ENCODE measurements around the gene STAMBP.

The STAMBP gene

GRCh38 chr2:73922681-73923080, 93.9 kb downstream of the STAMBP start:
- no peak overlapping the region for H2AK5ac ChIP-seq (ENCODE audit: low read depth, low read length)
- H3K14ac ChIP-seq (ENCODE audit: low read length), result no peak overlapping the region
- H3K18ac ChIP-seq (ENCODE audit: low read length), result no peak overlapping the region
- H4K8ac ChIP-seq (ENCODE audit: low read depth, low read length), result no peak overlapping the region
- H3K4me3 ChIP-seq (ENCODE audit: low read length in 2 of 2), result no peak overlapping the region
- H3K27me3 ChIP-seq (ENCODE audit: control insufficient read depth in 3 of 3, insufficient read depth in 3 of 3, low read depth in 1 of 3, low read length in 3 of 3), result peaks cover 0 to 21% (median 0%) of the 10 kb centered on the region in 3 experiments
- H2BK12ac ChIP-seq (ENCODE audit: low read length), result no peak overlapping the region
- DNase-seq (ENCODE audit: low spot score), result no peak
- no peak overlapping the region for H4K91ac ChIP-seq (ENCODE audit: low read depth, low read length, poor library complexity)
- H2BK120ac ChIP-seq (ENCODE audit: low read depth, low read length), result no peak overlapping the region
- H3K9me3 ChIP-seq (replicated peaks in 1 of 2; ENCODE audit: control insufficient read depth in 2 of 2, insufficient read depth in 1 of 2, low read depth in 1 of 2, low read length in 2 of 2), result no peaks in the 10 kb centered on the region
- H3K36me3 ChIP-seq (replicated peaks in 1 of 2; ENCODE audit: control insufficient read depth in 2 of 2, insufficient read depth in 2 of 2, low read length in 2 of 2), result no peaks in the 10 kb centered on the region
- peaks cover 2% of the 10 kb centered on the region for H3K79me1 ChIP-seq (ENCODE audit: low read depth, low read length)
- no peak overlapping the region for H3K4me2 ChIP-seq (ENCODE audit: insufficient read depth, low read length, poor library complexity, severe bottlenecking)
- H2BK5ac ChIP-seq (ENCODE audit: low read length), result no peak overlapping the region
- no peak overlapping the region for H3K9ac ChIP-seq (ENCODE audit: low read depth, low read length, poor library complexity)
- no CpG with 5 or more reads among the region's 5 CpGs for WGBS, 2 donors (ENCODE audit: extremely low coverage in 2 of 2, insufficient read length in 2 of 2, insufficient replicate concordance in 1 of 2)
- no peak overlapping the region for H3K27ac ChIP-seq (replicated peaks; ENCODE audit: low read length)
- no peak overlapping the region for H2AFZ ChIP-seq (ENCODE audit: low read length)
- H3K23ac ChIP-seq (ENCODE audit: low read depth, low read length, poor library complexity), result no peak overlapping the region
- H3K4ac ChIP-seq (ENCODE audit: low read length), result no peak overlapping the region
- H3K4me1 ChIP-seq (ENCODE audit: control insufficient read depth in 2 of 2, insufficient read depth in 1 of 2, low read depth in 1 of 2, low read length in 2 of 2), result peaks cover under 1 to 2% of the 10 kb centered on the region in 2 donors
- H2BK15ac ChIP-seq (ENCODE audit: low read length), result no peak overlapping the region

Data from neuronal stem cell (in vitro differentiated cells).